Measurements from ENCODE around the gene C11orf58. TPM values are rescaled to one million over a fixed set of nuclear protein-coding genes. Genes with fewer than 3 reads are reported as not detected.

The C11orf58 gene
- total and polyA plus RNA-seq, 2 experiments from 2014 or later = 164 to 280 TPM

GRCh38 chr11:16791191-16791961, 52.9 kb downstream of the C11orf58 start:
- Histone ChIP-seq H3K9me2 (ENCODE audit: insufficient read depth) (no peaks in the 10 kb centered on the region; the same call in 1 of the 2 replicates), H3K36me3 (ENCODE audit: insufficient read depth) (no peaks in the 10 kb centered on the region), H3K4me2 (no peak overlapping the region), H3K4me3 (no peak overlapping the region), H3K27me3 (ENCODE audit: insufficient read depth) (no peaks in the 10 kb centered on the region), H3K79me2 (replicated peaks; ENCODE audit: insufficient read depth) (no peaks in the 10 kb centered on the region), H4K20me1 (replicated peaks; ENCODE audit: insufficient read depth) (no peaks in the 10 kb centered on the region), H3F3A (replicated peaks; ENCODE audit: low read depth) (no peaks in the 10 kb centered on the region), H3K4me1 (ENCODE audit: insufficient read depth) (no peaks in the 10 kb centered on the region), H2AFZ (no peak overlapping the region), H3K27ac (ENCODE audit: low read depth) (no peak overlapping the region)
- TF ChIP-seq POLR2AphosphoS5 (IDR thresholded peaks at IDR 0.05; ENCODE audit: low read depth) = no peak
- no peak for TF ChIP-seq EZH2phosphoT487 (IDR thresholded peaks at IDR 0.05; ENCODE audit: unreplicated experiment)
- no peak for TF ChIP-seq ZNF114 (CRISPR knock-in tag; IDR thresholded peaks at IDR 0.05)
- no peak for DNase-seq (ENCODE audit: low spot score)
- H3K27ac Mint-ChIP-seq = no peak overlapping the region
- H3K4me1 Mint-ChIP-seq = no peaks in the 10 kb centered on the region
- H3K27me3 Mint-ChIP-seq (ENCODE audit: insufficient read depth, low read depth, poor library complexity) = peaks cover 3% of the 10 kb centered on the region
- H3K36me3 Mint-ChIP-seq (ENCODE audit: low read depth) = peaks cover 6% of the 10 kb centered on the region; the same call in 2 of the 3 replicates
- no peak overlapping the region for H3K4me3 Mint-ChIP-seq
- H3K9me3 Mint-ChIP-seq = no peaks in the 10 kb centered on the region
- no peak for ATAC-seq

GRCh38 chr11:16792426-16792825, 54.0 kb downstream of the C11orf58 start:
- no peak overlapping the region for H3K27ac ChIP-seq (ENCODE audit: low read depth)
- no peak for TF ChIP-seq ZNF462 (CRISPR knock-in tag; IDR thresholded peaks at IDR 0.05)
- TF ChIP-seq ZNF331 (CRISPR knock-in tag; IDR thresholded peaks at IDR 0.05; ENCODE audit: low read depth) = no peak
- no peak for TF ChIP-seq REST (IDR thresholded peaks at IDR 0.05; ENCODE audit: unreplicated experiment)
- no peak for TF ChIP-seq CTCF (conservative IDR thresholded peaks at IDR 0.05; ENCODE audit: low read depth in 2 of 2)
- TF ChIP-seq CREB1 (CRISPR knock-in tag; IDR thresholded peaks at IDR 0.05; ENCODE audit: low read depth) = no peak
- TF ChIP-seq JUNB (IDR thresholded peaks at IDR 0.05; ENCODE audit: unreplicated experiment) = no peak
- no peak for TF ChIP-seq EZH2phosphoT487 (IDR thresholded peaks at IDR 0.05; ENCODE audit: unreplicated experiment)
- TF ChIP-seq STAT1 (IDR thresholded peaks at IDR 0.05; ENCODE audit: unreplicated experiment) = no peak

More at GRCh38 chr11:16792426-16792825, 54.0 kb downstream of the C11orf58 start:
- H3F3A ChIP-seq (replicated peaks; ENCODE audit: low read depth) = no peaks in the 10 kb centered on the region
- H3K27me3 ChIP-seq (ENCODE audit: insufficient read depth) = no peaks in the 10 kb centered on the region
- no peak overlapping the region for H3K27ac Mint-ChIP-seq
- no peak overlapping the region for H2AFZ ChIP-seq
- no peaks in the 10 kb centered on the region for H3K79me2 ChIP-seq (replicated peaks; ENCODE audit: insufficient read depth)
- ATAC-seq (no peak), DNase-seq (ENCODE audit: low spot score) (no peak)
- no peaks in the 10 kb centered on the region for H4K20me1 ChIP-seq (replicated peaks; ENCODE audit: insufficient read depth)
- no peak overlapping the region for H3K4me2 ChIP-seq
- H3K9me3 Mint-ChIP-seq = no peaks in the 10 kb centered on the region
- no peaks in the 10 kb centered on the region for H3K4me1 ChIP-seq (ENCODE audit: insufficient read depth)
- no peaks in the 10 kb centered on the region; the same call in 1 of the 2 replicates for H3K9me2 ChIP-seq (ENCODE audit: insufficient read depth)
- no peak overlapping the region for H3K4me3 ChIP-seq
- H3K4me1 Mint-ChIP-seq = no peaks in the 10 kb centered on the region
- peaks cover 6% of the 10 kb centered on the region; the same call in 2 of the 3 replicates for H3K36me3 Mint-ChIP-seq (ENCODE audit: low read depth)
- H3K36me3 ChIP-seq (ENCODE audit: insufficient read depth) = no peaks in the 10 kb centered on the region
- H3K4me3 Mint-ChIP-seq = no peak overlapping the region
- peaks cover 5% of the 10 kb centered on the region for H3K27me3 Mint-ChIP-seq (ENCODE audit: insufficient read depth, low read depth, poor library complexity)

Data from GM23338 (cell line).